HG03103 (cell line): Measurements from ENCODE around the gene MAMDC4.
"Not testable (repeated sequence)": the region's sequence is repeated elsewhere in the genome, so short reads cannot be mapped to it uniquely, and the experiment has no call there.

Experiments used
- ATAC-seq: cut with Tn5 transposase; IDR thresholded peaks from one replicate; pipeline ENCODE4 v1.9.1; 2021; ENCODE audit warnings: low read depth; ENCODE audit not compliant: unreplicated experiment

Gene MAMDC4

DNA sequence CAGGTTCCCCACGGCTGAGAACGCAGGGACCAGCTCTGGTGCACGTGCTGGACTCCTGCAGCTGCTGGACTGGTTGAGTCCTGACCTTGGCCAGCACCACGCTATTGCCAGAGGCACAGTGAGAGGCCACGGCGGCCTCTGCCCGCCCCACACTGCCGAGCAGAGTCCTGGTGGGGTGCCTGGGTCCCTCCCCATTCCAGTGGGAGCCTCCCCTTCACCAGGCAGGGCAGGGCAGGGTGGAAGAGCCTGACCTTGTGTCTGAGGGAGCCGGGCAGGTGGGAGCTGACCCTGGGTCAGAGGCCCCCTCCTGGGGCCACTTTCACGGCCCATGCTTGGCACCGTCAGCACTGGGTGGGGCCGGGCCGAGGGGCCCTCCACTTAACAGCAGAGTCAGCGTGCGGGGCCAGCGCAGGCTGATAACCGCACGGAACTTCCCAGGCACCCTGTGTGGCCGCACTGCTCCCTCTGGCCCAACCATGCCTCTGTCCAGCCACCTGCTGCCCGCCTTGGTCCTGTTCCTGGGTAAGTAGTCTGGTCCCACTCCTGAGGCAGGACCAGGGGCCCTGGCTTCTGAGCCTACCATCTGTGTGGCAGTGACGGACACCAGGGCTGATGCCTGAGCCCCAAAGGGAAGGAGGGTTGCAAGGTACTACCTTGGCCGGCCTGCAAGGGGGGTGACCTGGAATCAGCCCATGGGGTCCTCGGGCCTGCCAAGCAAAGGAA, at the start of gene MAMDC4:
MAMDC4 (plus strand) TSS at position 406 of the 723 bp plus-strand sequence; CDS start at position 477, 71 bp downstream.
- no peak for ATAC-seq

DNA sequence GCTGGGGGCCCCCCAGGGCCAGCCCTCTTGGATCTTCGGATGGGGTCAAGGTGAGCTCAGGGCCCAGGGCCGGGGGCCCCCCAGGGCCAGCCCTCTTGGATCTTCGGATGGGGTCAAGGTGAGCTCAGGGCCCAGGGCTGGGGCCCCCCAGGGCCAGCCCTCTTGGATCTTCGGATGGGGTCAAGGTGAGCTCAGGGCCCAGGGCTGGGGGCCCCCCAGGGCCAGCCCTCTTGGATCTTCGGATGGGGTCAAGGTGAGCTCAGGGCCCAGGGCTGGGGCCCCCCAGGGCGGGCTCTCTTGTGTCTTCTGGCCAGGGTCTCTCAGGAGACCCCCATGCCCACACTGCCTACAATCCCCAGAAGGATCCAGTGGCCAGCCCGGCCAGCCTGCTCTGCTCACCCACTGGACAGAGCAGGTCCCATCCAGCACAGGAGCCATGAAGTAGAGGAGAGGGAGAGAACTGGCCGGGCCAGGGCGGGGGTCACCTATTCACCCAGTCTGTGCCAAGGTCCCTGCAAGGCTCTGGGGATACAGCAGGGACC, 49.1 kb upstream of the MAMDC4 start:
- ATAC-seq, result not testable (repeated sequence)

DNA sequence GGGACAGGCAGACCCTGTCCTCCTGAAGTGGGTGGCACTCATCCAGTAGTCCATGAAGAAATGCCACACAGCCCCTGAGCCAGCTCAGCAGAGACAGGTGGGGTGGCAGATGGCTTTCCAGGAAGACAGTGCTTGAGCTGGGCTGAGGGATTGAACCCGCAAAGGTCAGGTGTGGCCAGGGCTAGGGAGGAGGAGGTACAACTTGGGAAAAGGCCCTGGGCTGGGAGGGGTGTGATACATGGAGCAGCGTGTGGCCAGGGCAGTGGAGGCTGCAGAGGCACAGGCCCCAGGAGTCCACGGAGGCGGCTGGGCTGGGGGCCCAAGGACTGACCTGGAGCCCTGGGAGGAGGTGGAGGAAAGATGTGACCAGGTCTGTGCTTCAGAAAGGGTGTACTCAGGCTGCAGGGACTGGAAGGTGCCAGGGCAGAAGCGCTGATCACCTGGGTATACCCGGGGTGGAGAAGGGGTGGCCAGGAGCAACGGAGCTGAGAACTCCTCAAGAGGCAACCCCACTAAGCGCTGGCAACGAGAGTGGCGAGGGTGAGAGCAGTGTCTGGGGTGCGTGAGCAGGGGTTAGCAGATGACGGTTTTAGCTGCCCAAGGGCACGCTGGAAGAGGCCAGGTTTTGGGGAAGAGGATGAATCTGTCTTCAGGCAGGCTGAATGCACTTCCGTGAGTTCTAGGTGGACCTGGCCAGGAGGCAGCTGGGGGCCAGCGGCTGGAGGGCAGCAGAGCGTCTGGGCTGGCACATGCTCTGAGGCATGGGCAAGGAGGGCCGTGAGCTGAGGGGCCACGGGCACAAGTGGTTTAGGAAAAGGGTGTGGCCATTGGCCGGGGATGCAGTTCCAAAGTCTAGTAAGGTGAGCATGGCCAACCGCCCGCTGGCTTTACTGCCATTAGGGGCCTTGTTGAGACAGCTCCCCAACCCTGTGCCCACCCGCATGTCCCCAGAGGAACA, 48.3 kb upstream of the MAMDC4 start:
- no peak for ATAC-seq

DNA sequence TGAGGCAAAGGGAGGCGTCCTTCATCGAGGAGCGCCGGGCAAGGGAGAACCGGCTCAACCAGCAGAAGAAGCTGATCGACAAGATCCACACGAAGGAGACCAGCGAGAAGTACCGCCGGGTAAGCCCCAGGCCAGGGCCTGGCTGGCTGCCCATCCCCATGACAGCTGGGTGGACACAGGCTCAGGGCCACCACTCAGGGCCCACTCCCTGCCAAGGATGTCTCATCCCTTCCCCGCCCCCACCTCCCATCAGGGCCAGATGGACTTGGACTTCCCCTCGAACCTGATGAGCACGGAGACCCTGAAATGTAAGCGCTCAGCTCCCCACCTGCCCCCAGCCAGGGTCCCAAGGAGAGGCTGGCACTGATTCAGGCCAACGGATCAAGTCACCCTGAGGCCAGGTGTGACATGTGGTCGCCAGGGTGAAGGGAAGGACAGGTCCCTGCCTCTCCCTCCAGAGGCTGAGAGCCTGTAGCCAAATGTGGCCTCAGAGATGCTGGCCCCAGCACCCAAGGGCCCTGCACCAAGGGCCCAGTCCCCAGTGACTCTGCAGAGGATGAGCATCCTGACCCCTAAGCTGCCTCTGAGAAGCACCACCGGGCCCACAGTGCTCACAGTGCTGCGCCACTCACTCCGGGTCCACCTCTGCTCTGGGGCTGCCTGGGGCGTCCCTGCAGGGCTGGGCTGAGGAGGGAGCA, 47.5 kb upstream of the MAMDC4 start:
- no peak for ATAC-seq

DNA sequence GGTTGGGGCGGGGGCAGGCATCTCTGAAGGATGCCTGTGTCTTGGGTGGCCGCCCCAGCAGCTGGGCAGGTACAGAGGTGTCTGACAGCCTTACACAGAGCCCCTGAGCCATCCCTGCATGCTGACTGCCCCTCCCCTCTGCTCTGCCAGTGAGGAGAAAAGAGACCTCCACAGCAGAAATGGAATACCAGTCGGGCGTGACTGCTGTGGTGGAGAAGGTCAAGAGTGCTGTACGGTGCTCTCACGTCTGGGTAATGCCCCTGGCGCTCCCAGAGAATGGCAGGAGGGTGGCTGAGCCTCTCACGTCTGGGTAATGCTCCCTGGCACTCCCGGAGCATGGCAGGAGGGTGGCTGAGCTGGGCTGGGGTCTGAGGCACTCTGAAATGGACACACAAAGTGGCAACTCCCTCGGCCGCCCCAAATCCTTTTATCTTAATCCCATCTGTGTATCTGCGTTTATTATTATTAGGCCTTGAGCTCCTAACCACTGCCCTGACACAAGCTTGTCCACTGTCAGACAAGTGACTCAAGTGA, 46.9 kb upstream of the MAMDC4 start:
- no peak for ATAC-seq

DNA sequence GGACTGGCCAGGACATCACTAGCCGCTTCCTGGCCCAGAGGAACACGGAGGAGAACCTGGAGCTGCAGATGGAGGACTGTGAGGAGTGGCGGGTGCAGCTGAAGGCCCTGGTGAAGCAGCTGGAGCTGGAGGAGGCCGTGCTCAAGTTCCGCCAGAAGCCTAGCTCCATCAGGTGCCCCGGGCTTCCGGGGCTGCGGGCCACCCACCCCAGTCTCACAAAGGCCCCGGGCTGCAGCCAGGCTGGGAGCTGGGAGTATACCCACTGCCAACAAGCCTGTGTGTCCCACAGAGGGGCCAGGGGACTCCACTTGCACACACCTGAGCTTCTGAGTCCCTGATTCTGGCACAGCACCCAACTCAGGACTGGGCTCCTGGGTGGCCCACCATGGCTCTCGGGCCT, 46.1 kb upstream of the MAMDC4 start:
- no peak for ATAC-seq

DNA sequence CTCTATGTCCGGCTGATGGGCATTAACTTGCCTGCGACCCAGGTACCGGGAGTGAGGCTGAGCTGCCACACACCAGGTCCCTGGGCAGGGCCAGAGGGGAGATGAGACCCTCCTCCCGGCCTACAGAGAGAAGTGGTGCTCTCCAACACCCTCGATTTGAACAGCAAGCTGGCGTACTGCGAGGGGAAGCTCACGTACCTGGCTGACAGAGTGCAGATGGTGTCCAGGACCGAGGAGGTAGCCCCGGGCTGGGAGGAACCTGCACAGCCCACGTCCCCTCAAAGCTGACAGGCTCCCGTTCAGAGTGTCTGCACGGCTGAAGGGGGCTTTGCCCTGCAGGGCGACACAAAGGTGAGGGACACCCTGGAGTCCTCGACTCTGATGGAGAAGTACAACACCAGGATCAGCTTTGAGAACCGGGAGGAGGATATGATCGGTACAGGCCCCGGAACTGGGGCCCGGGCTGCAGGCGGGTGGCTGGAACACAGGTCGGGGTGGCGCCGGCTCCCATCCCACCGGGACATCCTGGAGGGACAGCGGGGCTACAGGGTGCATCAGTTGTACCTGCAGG, 45.4 kb upstream of the MAMDC4 start:
- no peak for ATAC-seq

DNA sequence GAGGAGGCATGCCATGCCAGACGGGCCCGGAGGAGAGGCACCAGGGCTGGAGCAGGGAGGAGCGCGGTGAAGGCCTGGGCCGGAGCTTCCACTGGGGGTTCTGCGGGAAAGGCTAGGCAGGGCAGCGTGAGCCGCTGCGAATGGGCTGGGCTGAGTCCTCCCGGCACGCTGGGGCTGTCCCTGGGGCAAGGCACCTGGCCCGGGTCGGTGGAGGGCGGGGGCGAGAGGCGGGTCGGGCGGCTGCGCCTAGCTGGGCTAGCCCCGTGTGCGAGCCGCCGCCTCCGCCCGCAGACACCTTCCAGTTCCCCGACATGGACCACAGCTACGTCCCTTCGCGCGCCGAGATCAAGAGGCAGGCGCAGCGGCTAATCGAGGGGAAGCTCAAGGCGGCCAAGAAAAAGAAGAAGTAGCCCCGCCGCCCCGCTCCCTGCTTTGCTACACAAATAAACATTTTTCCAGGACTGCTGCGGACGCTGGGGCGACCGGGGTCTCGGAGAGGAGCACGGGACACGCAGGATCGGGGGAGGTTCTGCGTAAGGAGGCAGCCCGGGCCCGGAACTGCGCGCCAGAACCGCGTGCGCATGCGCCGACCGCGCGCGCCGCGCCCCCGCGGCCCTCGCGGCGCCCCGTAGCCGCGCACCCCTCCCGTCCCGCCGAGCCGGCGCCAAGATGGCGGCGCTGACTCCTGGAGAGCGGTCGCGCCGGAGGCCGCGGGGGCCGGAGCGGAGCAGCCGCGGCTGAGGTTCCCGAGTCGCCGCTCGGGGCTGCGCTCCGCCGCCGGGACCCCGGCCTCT, 44.7 kb upstream of the MAMDC4 start, which contains the start of gene RABL6:
RABL6 (plus strand) TSS at position 668 of the 794 bp plus-strand sequence. CDS start 249 bp downstream, outside the sequence.
- peak; percentile 61 for ATAC-seq

DNA sequence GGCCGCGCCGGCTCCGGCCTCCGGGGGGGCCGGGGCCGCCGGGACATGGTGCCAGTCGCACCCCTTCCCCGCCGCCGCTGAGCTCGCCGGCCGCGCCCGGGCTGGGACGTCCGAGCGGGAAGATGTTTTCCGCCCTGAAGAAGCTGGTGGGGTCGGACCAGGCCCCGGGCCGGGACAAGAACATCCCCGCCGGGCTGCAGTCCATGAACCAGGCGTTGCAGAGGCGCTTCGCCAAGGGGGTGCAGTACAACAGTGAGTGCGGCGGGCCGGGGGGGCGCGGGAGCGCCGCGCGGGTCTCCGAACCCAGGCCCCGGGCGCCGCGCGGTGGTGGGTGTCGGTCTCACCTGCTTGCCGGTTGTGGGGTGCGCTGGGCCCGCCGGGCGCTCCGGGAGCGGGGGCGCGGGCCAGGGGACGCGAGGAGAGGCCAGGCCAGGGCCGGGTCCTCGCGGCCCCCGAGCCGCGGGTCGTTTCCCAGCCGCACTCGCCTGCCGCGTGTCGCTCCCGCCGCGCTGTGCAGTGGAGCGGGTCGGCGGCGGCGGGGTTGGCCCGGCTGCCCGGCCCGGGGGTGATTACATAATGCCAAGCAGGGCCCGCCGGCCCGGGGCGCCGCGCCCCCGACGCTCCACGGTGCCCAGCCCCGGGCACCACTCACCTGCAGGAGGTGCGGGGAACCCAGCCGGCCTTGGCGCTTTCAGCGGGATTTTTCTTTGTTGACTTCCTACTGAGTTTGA, 43.9 kb upstream of the MAMDC4 start:
- ATAC-seq, result peak; percentile 29

DNA sequence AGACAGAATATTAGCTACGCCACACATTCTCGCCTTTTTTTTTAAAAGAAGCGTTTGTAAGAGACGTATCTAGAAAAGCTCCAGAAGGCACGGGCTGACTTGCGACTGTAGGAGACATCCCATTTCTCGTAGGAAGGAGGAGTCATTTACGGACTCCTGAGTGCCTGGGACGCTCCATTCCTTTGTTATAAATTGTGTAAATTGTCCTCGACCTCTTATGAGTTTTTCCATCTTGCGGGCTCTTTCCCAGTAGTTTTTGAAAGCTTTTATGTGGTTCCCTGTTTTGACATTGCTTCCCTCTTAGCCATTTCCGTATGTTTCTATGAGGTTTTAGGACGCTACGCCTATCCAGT, 43.4 kb upstream of the MAMDC4 start:
- no peak for ATAC-seq

DNA sequence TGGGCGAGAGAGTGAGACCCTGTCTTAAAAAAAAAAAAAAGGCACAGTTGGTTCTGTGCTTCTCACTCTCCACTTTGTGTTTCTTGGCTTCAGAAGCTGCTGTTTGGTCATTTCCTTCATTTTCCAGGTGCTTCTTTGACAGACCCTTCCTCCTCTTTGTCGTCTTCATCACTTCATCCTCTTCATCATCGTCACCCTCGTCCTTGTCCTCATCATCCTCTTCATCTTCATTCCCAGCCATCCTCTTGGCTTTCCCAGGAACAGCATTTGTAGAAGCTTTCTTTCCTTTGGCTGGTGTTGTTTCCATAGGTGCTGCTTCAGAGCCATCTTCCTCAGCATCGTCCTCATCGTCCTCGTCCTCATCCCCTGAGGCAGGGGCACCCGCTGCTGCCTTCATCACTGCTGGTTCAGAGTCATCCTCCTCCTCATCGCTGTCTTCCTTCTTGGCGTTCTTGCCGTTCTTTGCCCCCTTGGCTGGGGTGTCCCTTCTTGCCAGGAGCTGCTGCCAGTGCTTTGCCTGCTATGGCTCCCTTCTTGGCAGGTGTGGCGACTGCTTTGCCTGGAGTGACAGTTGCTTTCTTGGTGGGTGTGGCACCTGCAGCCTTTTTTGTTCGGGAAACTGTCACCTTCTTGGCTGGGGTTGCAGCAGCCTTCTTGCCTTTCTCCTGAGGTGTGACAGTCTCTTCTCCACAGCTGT, 37.3 kb upstream of the MAMDC4 start:
- ATAC-seq, result no peak

DNA sequence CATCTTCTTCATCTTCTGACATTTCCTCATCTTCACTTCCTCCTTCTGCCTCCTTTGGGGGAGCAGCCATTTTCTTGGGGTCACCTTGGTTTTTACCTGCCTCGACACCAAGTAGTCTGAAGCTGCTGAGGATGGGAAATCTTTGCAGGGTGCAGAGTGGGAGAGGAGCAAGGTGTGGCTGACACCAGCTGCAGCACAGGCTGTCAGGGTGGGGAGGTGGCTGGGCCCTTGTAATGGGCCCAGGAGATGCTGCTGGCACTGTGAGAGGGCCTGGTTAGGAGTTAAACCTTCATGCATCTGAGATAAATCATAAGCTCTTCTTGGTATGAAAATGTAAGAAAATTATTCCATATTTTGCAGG, 36.7 kb upstream of the MAMDC4 start:
- ATAC-seq, result no peak

DNA sequence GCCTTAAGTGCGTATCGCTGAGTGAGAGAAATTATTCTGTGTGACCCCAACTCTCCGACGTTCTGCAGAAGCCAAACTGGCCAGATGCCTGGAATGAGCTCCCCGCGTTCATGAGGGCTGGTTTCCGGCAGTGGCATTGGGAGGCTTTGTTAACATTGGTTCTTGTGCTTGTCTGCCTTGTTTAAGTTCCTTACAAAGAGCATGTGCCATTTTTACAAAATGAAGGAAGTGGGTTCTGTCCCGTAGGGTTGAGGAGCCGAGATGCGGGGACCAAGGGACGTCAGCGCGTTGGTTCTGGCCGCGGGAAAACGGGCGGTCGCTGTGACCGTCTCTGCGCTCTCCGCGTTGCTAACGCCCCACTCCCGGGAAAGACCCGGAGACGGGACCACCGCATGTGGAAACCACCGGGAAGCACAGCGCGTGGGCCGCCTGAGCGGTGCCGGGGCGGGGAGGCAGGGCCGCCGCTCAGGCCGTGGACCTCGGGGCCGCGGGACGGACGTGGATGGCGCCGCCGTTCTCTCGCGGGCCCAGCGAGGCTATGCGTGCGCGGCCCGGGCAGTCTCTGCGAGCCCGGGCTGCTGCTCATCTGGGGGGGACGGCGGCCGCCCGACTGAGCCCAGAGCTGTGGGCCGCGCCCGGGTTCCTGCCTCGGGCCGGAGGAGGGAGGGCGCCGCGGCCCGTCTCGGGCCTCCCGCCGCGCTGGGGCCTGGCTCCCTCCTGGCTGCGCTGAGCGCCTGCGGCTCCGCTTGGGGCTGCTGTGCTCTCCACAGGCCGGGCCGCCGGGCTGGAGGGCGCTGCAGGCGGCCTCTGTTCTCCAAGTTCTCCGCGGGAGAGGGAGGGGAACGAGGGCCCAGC, 30.9 kb upstream of the MAMDC4 start:
- no peak for ATAC-seq

DNA sequence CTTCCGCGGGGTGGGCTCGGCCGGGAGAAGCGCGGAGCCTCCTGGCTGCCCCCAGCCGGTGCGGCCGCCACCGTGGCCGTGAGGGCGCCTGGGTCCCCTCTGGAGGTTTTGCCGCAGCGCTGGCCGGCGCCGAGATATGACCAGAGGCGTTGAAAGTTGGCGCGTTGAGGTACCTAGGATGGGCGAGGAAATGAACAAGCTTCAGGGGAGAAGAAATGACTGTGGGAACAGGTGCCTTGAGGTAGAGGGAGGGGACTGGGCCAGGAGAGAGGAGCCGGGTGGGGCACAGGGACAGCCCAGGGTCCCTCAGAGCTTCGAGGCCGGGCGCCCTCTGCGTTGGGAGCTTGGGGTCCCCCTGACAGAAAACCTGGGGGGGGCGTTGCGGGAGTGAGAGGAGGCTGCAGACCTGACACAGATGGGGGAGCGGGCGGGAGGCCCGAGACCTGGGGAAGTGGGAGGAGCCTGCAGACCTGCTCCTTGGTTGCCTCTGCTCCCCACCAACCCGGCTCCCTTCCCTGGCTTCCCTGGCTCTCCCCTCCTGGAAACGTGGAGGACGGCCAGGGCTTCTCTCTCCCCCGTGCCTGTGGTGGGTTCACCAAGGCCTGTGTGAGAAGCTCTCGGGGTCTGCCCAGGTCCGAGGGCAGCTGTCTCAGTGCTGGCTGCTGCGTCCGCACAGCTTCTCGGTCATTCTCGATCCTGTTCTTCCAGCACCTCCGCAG, 30.2 kb upstream of the MAMDC4 start:
- ATAC-seq, result no peak

DNA sequence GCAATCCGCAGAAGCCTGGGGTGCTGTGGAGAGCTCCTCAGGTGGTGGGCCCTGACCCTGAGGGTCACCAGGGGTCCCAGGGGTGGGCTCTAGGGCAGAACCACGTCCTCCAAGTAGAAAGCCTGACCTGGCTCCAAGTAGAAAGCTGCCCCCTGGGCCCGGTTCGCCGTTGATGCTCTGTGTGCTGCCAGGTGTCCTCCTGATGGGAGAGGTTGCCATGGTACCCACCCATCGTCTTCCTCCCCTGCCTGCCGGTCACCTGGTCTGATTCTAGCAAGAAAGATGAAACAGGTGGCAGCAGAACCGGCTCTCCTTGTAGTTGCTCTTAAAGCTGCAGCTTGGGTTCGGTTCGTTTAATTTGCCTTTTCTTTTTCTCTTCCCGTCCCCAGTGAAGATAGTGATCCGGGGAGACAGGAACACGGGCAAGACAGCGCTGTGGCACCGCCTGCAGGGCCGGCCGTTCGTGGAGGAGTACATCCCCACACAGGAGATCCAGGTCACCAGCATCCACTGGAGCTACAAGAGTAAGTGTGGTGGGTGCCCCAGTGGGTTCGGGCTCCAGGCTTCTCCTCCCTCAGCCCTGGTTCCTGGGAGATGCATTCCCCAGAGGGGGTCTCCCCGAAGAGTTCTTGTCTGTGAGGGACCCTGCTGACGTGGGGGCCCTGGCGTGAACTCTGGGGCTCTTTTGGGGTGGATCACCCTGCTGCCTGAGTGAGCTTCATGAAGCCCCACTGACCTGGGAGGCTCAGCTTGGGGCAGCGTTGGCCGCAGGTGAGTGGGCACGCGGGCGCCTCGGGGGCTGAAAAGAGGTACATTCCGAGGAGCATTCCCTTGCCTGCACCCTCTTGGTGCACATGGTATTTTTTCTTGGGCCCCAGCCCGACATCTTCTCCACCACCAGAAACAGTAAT, 28.8 kb upstream of the MAMDC4 start:
- no peak for ATAC-seq
